Right atrium auricular region (tissue), 2 donors: ENCODE results near the gene SLC22A6. TPM values are rescaled to one million over a fixed set of nuclear protein-coding genes. Genes with fewer than 3 reads are reported as not detected.

ENCODE experiments used
- DNase-seq: peaks from one replicate; pipeline ENCODE4 v3.0.0-alpha.2; 2019; ENCODE audit warnings: low spot score
- H3K27ac ChIP-seq, 2 donors: fragments of 200-600 bp; sonication (generic); 1 replicate in 1 of 2; 2 replicates in 1 of 2; pipeline ENCODE4 v1.5.1; 2016 to 2019
- H3K27me3 ChIP-seq, 2 donors: fragments of 200-600 bp; sonication (generic); one replicate each; pipeline versions ENCODE4 v1.5.1 to v1.6.0; 2017 to 2019
- H3K36me3 ChIP-seq: fragments of 200-600 bp; sonication (generic); one replicate; pipeline ENCODE4 v1.5.1; 2016
- H3K4me1 ChIP-seq, 2 donors: fragments of 200-600 bp; sonication (generic); one replicate each; pipeline versions ENCODE4 v1.5.1 to v1.6.0; 2017 to 2019
- H3K4me3 ChIP-seq, 2 donors: fragments of 200-600 bp; sonication (generic); 1 replicate in 1 of 2; 2 replicates in 1 of 2; pipeline ENCODE4 v1.5.1; 2017 to 2019; ENCODE audit warnings: mild to moderate bottlenecking in 1 of 2, moderate library complexity in 1 of 2
- H3K9me3 ChIP-seq, 2 donors: fragments of 200-600 bp; sonication (generic); one replicate each; pipeline ENCODE4 v1.5.1; 2019
- total RNA-seq, 2 donors: library from RNA; depleted of rRNA; stranded (reverse); fragments of >200 nt; gene quantifications; one replicate each; pipeline ENCODE4 v1.1.0, GENCODE V29; 2016
- TF ChIP-seq, protein P1 (sequence below), 2 donors: fragments of 200-600 bp; sonication (generic); IDR thresholded peaks; one replicate each; pipeline ENCODE4 v1.5.1; 2019; ENCODE audit warnings: antibody characterized with exemption in 2 of 2

SLC22A6 gene
- total RNA-seq, 2 donors from 2014 or later: not detected

DNA sequence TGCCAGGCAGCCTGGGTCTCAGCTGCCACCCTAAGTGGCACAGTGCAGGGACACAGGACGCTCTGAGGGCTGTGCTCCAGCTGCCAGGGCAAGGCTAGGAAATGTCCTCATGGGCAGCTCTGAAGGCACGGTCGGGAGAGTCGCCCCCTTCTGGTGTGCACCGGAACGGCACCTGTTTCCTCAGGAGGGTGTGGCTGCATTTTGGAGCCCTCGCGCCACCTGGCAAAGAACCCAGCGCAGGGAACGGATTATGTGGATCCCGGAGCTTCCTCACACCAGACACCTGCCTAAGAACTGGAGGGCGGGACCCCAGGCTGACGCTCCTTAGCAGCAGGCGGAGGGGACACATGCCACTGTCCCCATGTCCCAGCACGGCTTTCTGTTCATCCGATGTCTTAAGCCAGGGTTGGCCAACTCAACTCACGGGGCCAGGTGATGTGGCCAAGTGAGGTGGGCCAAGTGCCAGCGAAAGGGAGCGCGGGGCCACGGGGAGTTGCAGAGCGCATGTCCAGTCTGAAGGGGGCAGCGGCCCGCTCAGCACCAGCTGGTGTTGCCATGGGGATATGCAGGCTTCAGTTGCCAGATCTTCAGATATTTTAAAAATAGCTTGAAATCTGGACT lies 36.0 kb upstream of the SLC22A6 start:
- H3K36me3 ChIP-seq: no peaks in the 10 kb centered on the region
- no peak overlapping the region for H3K4me3 ChIP-seq
- H3K9me3 ChIP-seq: no peaks in the 10 kb centered on the region
- peaks cover 0 to 6% of the 10 kb centered on the region in 2 donors for H3K4me1 ChIP-seq
- H3K27ac ChIP-seq: no peak overlapping the region
- TF ChIP-seq, protein P1, sequence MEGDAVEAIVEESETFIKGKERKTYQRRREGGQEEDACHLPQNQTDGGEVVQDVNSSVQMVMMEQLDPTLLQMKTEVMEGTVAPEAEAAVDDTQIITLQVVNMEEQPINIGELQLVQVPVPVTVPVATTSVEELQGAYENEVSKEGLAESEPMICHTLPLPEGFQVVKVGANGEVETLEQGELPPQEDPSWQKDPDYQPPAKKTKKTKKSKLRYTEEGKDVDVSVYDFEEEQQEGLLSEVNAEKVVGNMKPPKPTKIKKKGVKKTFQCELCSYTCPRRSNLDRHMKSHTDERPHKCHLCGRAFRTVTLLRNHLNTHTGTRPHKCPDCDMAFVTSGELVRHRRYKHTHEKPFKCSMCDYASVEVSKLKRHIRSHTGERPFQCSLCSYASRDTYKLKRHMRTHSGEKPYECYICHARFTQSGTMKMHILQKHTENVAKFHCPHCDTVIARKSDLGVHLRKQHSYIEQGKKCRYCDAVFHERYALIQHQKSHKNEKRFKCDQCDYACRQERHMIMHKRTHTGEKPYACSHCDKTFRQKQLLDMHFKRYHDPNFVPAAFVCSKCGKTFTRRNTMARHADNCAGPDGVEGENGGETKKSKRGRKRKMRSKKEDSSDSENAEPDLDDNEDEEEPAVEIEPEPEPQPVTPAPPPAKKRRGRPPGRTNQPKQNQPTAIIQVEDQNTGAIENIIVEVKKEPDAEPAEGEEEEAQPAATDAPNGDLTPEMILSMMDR (IDR thresholded peaks at IDR 0.05): no peak
- no peak for DNase-seq
- H3K27me3 ChIP-seq: no peaks in the 10 kb centered on the region

DNA sequence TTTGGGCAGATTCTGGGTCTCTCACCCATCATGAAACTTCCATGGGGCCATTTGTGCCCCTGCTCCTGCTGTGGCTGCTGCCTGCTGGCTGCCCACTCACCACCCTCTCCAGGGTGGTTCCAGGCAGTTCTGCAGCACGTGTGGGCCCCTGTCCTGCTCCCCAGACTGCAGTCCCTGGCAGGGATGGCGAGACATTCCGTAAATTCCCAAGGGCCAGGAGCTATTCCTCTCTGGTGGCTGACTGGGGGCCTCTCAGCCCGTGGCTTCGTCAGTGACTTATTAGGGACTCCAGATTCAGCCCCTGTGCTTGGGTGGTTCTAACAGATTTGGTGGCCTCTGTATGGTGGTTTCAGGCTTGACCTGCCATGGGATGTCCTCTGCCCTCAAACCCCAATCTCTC lies 34.7 kb upstream of the SLC22A6 start:
- TF ChIP-seq, protein P1 (IDR thresholded peaks at IDR 0.05): no peak
- no peak for DNase-seq
- no peaks in the 10 kb centered on the region for H3K36me3 ChIP-seq
- no peaks in the 10 kb centered on the region for H3K9me3 ChIP-seq
- H3K27me3 ChIP-seq: no peaks in the 10 kb centered on the region
- no peak overlapping the region for H3K4me3 ChIP-seq
- no peak overlapping the region for H3K27ac ChIP-seq
- peaks cover 0 to 6% of the 10 kb centered on the region in 2 donors for H3K4me1 ChIP-seq

DNA sequence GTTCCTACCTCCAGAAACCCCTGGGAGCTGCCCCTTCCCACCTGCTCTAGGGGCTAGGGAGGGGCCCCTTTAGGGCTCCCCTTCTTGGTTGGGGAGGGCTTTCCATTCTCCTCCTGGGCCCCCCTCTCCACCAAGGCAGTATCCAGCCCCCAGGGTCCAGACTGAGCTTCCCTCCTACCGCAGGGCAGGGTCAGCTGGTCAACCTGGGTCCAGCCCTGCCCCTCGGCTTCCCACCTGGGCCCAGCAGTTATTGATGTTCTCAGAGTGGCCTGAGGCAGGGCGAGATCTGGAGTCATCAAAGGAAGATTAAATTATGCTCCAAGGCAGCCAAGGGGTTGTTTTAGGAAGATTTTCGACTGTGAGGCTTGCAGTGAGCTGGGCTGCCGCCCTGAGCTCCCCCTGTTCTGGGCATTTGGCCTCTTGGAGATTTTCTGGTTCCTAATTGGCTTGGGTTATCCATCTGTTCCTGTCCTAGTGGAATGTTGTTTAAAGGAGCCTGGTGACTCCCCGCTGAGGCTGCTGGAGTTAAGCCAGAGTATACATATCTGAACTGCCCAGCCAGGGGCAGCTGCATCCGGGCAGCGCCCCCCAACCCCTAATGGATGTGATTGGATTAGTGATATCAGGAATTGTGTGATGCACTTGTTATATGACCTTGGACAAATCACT lies 32.7 kb upstream of the SLC22A6 start:
- Histone ChIP-seq H3K27me3 (no peaks in the 10 kb centered on the region), H3K36me3 (no peaks in the 10 kb centered on the region), H3K4me1 (no peaks in the 10 kb centered on the region), H3K27ac (no peak overlapping the region), H3K9me3 (no peaks in the 10 kb centered on the region), H3K4me3 (no peak overlapping the region)
- TF ChIP-seq, protein P1 (IDR thresholded peaks at IDR 0.05): no peak
- DNase-seq: no peak

DNA sequence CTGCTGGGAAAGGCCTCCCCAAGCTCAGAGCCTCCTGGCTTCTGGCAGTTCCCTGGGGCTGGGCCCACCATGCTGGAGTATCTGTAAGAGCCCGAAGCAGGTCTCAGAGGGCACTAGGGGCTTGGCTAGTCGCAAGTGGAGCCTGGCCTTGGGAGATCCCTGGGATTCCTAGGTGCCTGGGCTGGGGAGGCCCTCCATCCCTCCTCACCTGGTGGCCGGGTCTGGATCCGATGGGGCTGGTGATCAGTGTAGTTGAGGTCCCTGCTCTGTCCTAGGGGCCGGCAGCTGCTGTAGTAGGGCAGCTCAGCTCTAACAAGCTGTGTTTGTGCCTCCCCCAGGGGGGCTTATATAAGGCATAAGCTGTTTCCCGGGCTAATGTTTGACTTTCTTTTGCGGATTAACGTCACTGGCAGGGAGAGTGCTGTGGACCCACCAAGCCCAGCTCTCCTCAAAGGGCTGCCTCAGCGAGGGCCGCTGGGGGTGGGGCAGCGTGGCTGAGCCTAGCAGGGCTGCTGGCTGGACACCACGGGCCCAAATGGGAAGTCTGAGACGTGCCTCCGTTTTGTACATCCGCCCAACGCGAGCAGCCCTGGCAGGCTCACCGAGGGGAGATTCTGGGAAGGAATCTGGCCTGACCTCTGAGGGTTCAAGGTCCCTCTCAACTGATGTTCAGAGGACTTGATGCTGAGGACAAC lies 30.9 kb upstream of the SLC22A6 start, which contains the start of gene SLC22A8:
SLC22A8 (minus strand) TSS at position 321 of the 695 bp plus-strand sequence. CDS start 883 bp downstream, outside the sequence.
- H3K36me3 ChIP-seq: no peaks in the 10 kb centered on the region
- H3K4me3 ChIP-seq: no peak within 1 kb of the TSS
- no peak within 1 kb of the TSS for H3K27ac ChIP-seq
- H3K9me3 ChIP-seq: no peaks in the 10 kb centered on the region
- H3K4me1 ChIP-seq: no peaks in the 10 kb centered on the region
- H3K27me3 ChIP-seq: no peaks in the 10 kb centered on the region
- TF ChIP-seq, protein P1 (IDR thresholded peaks at IDR 0.05): no peak
- no peak for DNase-seq

DNA sequence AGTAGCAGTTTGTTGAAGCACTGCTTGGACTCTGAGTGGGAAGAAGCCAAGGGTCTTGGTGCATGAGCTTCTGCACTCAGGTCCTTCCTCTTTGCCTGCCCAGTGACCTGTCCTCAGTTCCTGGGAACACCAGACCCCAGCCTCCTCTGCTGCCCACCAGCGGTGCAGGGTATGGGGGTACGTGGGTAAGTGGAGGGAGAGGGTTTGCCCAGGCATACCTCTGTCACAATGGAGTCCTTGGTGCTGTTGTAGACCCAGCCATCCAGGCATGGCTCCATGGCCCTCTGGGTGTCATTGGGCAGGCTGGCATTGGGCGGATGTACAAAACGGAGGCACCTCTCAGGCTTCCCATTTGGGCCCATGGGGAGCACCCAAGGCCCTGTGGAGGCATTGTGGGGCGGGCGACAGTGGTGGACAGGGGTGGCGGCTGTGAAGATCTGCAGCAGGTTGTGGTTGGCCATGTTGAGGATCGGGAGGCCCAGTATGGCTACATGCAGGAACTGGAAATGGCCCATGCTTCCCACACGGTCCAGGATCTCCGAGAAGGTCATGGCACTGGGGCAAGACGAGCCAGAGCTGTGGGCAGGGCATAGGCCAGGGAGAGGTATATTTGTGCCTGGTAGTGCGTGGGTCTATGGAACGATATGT lies 29.8 kb upstream of the SLC22A6 start:
- TF ChIP-seq, protein P1 (IDR thresholded peaks at IDR 0.05): no peak
- H3K27ac ChIP-seq: no peak overlapping the region
- DNase-seq: no peak
- no peaks in the 10 kb centered on the region for H3K9me3 ChIP-seq
- no peak overlapping the region for H3K4me3 ChIP-seq
- no peaks in the 10 kb centered on the region for H3K27me3 ChIP-seq
- no peaks in the 10 kb centered on the region for H3K4me1 ChIP-seq
- no peaks in the 10 kb centered on the region for H3K36me3 ChIP-seq
